ENCODE measurements around the gene TMEM201. TPM values are rescaled to one million over a fixed set of nuclear protein-coding genes. Genes with fewer than 3 reads are reported as not detected.

TMEM201 gene
- total and polyA plus RNA-seq, 2 of the 4 experiments (the other 2 are of a cell fraction): 1.3 to 8.7 TPM

DNA sequence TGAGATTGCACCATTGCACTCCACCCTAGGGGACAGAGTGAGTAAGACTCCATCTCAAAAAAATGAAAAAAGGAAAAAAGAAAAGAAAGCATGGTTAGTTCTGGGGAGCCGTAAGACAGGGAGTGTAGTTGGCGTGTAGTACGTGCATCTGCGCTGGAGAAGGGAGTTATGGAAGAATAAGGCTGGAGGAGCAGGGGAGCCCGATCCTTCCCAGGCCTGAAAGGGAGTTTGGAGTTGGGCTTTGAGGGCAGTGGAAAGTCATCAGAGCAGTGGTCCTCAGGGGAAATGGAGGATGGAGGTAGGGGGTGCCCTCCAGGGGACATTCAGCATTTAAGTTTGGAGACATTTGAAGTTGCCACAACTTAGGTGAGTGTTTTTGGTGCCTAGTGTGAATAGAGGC lies 11.3 kb upstream of the TMEM201 start:
- no TSS peak for BruUV-seq (replicated peaks)
- no peak for TF ChIP-seq BHLHE40 (IDR thresholded peaks at IDR 0.05; ENCODE audit: low read depth, low read length)
- TF ChIP-seq, protein P1, sequence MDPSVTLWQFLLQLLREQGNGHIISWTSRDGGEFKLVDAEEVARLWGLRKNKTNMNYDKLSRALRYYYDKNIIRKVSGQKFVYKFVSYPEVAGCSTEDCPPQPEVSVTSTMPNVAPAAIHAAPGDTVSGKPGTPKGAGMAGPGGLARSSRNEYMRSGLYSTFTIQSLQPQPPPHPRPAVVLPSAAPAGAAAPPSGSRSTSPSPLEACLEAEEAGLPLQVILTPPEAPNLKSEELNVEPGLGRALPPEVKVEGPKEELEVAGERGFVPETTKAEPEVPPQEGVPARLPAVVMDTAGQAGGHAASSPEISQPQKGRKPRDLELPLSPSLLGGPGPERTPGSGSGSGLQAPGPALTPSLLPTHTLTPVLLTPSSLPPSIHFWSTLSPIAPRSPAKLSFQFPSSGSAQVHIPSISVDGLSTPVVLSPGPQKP (IDR thresholded peaks at IDR 0.05; ENCODE audit: borderline replicate concordance, low read depth, low read length): no peak
- TF ChIP-seq, protein P2, sequence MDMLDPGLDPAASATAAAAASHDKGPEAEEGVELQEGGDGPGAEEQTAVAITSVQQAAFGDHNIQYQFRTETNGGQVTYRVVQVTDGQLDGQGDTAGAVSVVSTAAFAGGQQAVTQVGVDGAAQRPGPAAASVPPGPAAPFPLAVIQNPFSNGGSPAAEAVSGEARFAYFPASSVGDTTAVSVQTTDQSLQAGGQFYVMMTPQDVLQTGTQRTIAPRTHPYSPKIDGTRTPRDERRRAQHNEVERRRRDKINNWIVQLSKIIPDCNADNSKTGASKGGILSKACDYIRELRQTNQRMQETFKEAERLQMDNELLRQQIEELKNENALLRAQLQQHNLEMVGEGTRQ (IDR thresholded peaks at IDR 0.05; ENCODE audit: low read depth, low read length): no peak
- no peak for TF ChIP-seq RAD21 (IDR thresholded peaks at IDR 0.05; ENCODE audit: low read length)
- no peak for TF ChIP-seq FOS (IDR thresholded peaks at IDR 0.05; ENCODE audit: low read depth, low read length)
- TF ChIP-seq, protein P3, sequence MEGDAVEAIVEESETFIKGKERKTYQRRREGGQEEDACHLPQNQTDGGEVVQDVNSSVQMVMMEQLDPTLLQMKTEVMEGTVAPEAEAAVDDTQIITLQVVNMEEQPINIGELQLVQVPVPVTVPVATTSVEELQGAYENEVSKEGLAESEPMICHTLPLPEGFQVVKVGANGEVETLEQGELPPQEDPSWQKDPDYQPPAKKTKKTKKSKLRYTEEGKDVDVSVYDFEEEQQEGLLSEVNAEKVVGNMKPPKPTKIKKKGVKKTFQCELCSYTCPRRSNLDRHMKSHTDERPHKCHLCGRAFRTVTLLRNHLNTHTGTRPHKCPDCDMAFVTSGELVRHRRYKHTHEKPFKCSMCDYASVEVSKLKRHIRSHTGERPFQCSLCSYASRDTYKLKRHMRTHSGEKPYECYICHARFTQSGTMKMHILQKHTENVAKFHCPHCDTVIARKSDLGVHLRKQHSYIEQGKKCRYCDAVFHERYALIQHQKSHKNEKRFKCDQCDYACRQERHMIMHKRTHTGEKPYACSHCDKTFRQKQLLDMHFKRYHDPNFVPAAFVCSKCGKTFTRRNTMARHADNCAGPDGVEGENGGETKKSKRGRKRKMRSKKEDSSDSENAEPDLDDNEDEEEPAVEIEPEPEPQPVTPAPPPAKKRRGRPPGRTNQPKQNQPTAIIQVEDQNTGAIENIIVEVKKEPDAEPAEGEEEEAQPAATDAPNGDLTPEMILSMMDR (conservative IDR thresholded peaks at IDR 0.05; ENCODE audit: low read depth, low read length): no peak
- no peak for TF ChIP-seq CHD1 (IDR thresholded peaks at IDR 0.05; ENCODE audit: low read depth, low read length)
- no peak for TF ChIP-seq MAZ (IDR thresholded peaks at IDR 0.05; ENCODE audit: borderline replicate concordance, low read depth, low read length)
- no peak for TF ChIP-seq RFX5 (IDR thresholded peaks at IDR 0.05; ENCODE audit: low read depth, low read length)
- TF ChIP-seq RCOR1 (IDR thresholded peaks at IDR 0.05; ENCODE audit: insufficient replicate concordance, low read length): no peak
- no peak for TF ChIP-seq MXI1 (IDR thresholded peaks at IDR 0.05; ENCODE audit: borderline replicate concordance, low read depth, low read length)
- TF ChIP-seq POLR2A (IDR thresholded peaks at IDR 0.05; ENCODE audit: low read depth, low read length): no peak
- no peak for TF ChIP-seq SMC3 (IDR thresholded peaks at IDR 0.05; ENCODE audit: low read depth, low read length)
- TF ChIP-seq NFE2L2 (IDR thresholded peaks at IDR 0.05; ENCODE audit: low read depth, low read length): no peak
- TF ChIP-seq CEBPB (IDR thresholded peaks at IDR 0.05; ENCODE audit: low read depth, low read length): no peak
- no peak overlapping the region for H2AK5ac ChIP-seq (ENCODE audit: low read depth, low read length)
- H3K4ac ChIP-seq (ENCODE audit: low read depth, low read length): no peak overlapping the region
- intact Hi-C loops (cut with micrococcal nuclease): no loop called here
- H4K5ac ChIP-seq (ENCODE audit: low read depth, low read length): no peak overlapping the region
- no peaks in the 10 kb centered on the region for H3K27me3 ChIP-seq (ENCODE audit: control insufficient read depth, insufficient read depth, low read length)
- ChIA-PET POLR2A (ENCODE audit: unreplicated experiment) (no interaction called here), CTCF (interaction anchor here (1.1 kb wide), 1 partner anchor 11 kb away, joined by 3 read pairs; no protein-coding TSS in a partner anchor)
- no peak overlapping the region for H3K56ac ChIP-seq (ENCODE audit: extremely low read depth, insufficient read depth, low read length)
- H3K4me1 ChIP-seq (ENCODE audit: control insufficient read depth, insufficient read depth, low read length): no peaks in the 10 kb centered on the region
- DNase-seq (no peak), ATAC-seq (ENCODE audit: low read depth) (no peak)
- no peaks in the 10 kb centered on the region for H3K9me1 ChIP-seq (ENCODE audit: insufficient read depth, low read length)
- H3K4me3 ChIP-seq (ENCODE audit: insufficient read depth, low read depth, low read length): no peak overlapping the region
- H3K9ac ChIP-seq (ENCODE audit: low read depth, low read length): no peak overlapping the region
- no peak overlapping the region for H3K27ac ChIP-seq (ENCODE audit: insufficient read depth, low read length)
- H3K4me2 ChIP-seq (ENCODE audit: low read depth, low read length): no peak overlapping the region
- no peak overlapping the region for H3K14ac ChIP-seq (replicated peaks; ENCODE audit: low read depth, low read length)
- no peak overlapping the region for H2BK5ac ChIP-seq (ENCODE audit: low read depth, low read length, poor library complexity, severe bottlenecking)
- H3K18ac ChIP-seq (ENCODE audit: low read depth, low read length): no peak overlapping the region
- H3K36me3 ChIP-seq (ENCODE audit: control insufficient read depth, insufficient read depth, low read length): peaks cover 17% of the 10 kb centered on the region
- in situ Hi-C loops (cut with MboI; ENCODE audit: low sequenced_read_pairs): loop anchor here (5.0 to 10.0 kb wide), 2 partner anchors 85 to 303 kb away; no protein-coding TSS in a partner anchor
- H2BK120ac ChIP-seq (ENCODE audit: low read depth, low read length): no peak overlapping the region
- no peak overlapping the region for H2BK20ac ChIP-seq (ENCODE audit: low read depth, low read length)
- no peak overlapping the region for H2AK9ac ChIP-seq (replicated peaks; ENCODE audit: low read depth, low read length, poor library complexity)
- no peak overlapping the region for H3K23ac ChIP-seq (ENCODE audit: low read depth, low read length)
- WGBS, 2 experiments (ENCODE audit: extremely low coverage in 2 of 2, insufficient read length in 1 of 2): 100% methylated on average over 4 of the region's 5 CpGs; no CpG with 5 or more reads in 1 of the 2 experiments
- H2AFZ ChIP-seq (replicated peaks; ENCODE audit: low read length, poor library complexity): no peak overlapping the region
- H2BK15ac ChIP-seq (ENCODE audit: low read depth, low read length): no peak overlapping the region
- no peaks in the 10 kb centered on the region for H3K79me1 ChIP-seq (ENCODE audit: low read depth in 1 of 2, low read length in 2 of 2)
- no peaks in the 10 kb centered on the region for H3K9me3 ChIP-seq (ENCODE audit: control insufficient read depth, insufficient read depth, low read length)
- no peak overlapping the region for H4K91ac ChIP-seq (ENCODE audit: insufficient read depth, low read depth, low read length)
- dilution Hi-C loops (cut with HindIII; ENCODE audit: low sequenced_read_pairs, unreplicated experiment): no loop called here
- no peaks in the 10 kb centered on the region for H4K20me1 ChIP-seq (ENCODE audit: insufficient read depth, low read length)
- no peak overlapping the region for H4K8ac ChIP-seq (ENCODE audit: low read depth in 2 of 2, low read length in 2 of 2)

All from IMR-90 (cell line).